A673 (cell line): Measurements from ENCODE around the gene MS4A15. TPM values are rescaled to one million over a fixed set of nuclear protein-coding genes. Genes with fewer than 3 reads are reported as not detected.

Source experiments
- BruUV-seq: library from RNA; stranded (reverse); fragments of 400-500 nt; replicated peaks from 2 replicates; lab custom pipeline; 2021; lab: Mats Ljungman, UMichigan
- CTCF ChIA-PET: fragments of 300-600 bp; sonication (Branson Sonifier 250); formaldehyde crosslinking; loops from one replicate; lab custom pipeline; 2022; ENCODE audit warnings: antibody characterized with exemption; lab: Charles Lee
- POLR2A ChIA-PET: fragments of 300-600 bp; sonication (Branson Sonifier 250); formaldehyde crosslinking; loops from one replicate; lab custom pipeline; 2022; ENCODE audit warnings: antibody characterized with exemption; ENCODE audit not compliant: low non-redundant PET; lab: Charles Lee
- DNase-seq: peaks from one replicate; pipeline ENCODE4 v3.0.0-alpha.2; 2015; ENCODE audit warnings: low spot score
- H3K27ac ChIP-seq: fragments of 200-600 bp; sonication (generic); 2 replicates; pipeline ENCODE4 v1.5.1; 2016; ENCODE audit warnings: mixed run types, low read depth, mild to moderate bottlenecking, mixed read lengths, antibody characterized with exemption, low read length; ENCODE audit not compliant: poor library complexity, severe bottlenecking
- H3K27me3 ChIP-seq: fragments of 200-600 bp; sonication (generic); replicated peaks from 2 replicates; pipeline ENCODE4 v1.6.1; 2017; ENCODE audit warnings: mixed run types, low read depth, mild to moderate bottlenecking, mixed read lengths, antibody characterized with exemption, low read length; ENCODE audit not compliant: insufficient read depth, poor library complexity
- H3K36me3 ChIP-seq: fragments of 200-600 bp; sonication (generic); 2 replicates; pipeline ENCODE4 v1.6.1; 2016; ENCODE audit warnings: mixed run types, mild to moderate bottlenecking, mixed read lengths, antibody characterized with exemption, low read length; ENCODE audit not compliant: insufficient read depth, poor library complexity, severe bottlenecking
- H3K4me1 ChIP-seq: fragments of 200-600 bp; sonication (generic); 2 replicates; pipeline ENCODE4 v1.6.1; 2017; ENCODE audit warnings: mixed run types, mild to moderate bottlenecking, mixed read lengths, antibody characterized with exemption, low read length; ENCODE audit not compliant: insufficient read depth, poor library complexity, severe bottlenecking
- H3K4me3 ChIP-seq: fragments of 200-600 bp; sonication (generic); 2 replicates; pipeline ENCODE4 v1.5.1; 2016; ENCODE audit warnings: low read depth, mixed run types, mild to moderate bottlenecking, mixed read lengths, low read length; ENCODE audit not compliant: poor library complexity, severe bottlenecking
- H3K9me3 ChIP-seq: fragments of 200-600 bp; sonication (generic); 2 replicates; pipeline ENCODE4 v1.6.1; 2016; ENCODE audit warnings: mixed run types, low read depth, mild to moderate bottlenecking, mixed read lengths, antibody characterized with exemption, low read length; ENCODE audit not compliant: poor library complexity, severe bottlenecking
- CTCF ChIP-seq: fragments of 300-800, 200-600 bp; sonication (generic); conservative IDR thresholded peaks from 2 replicates; pipeline ENCODE4 v1.5.1; 2017; ENCODE audit warnings: low read depth, mild to moderate bottlenecking, antibody characterized with exemption, low read length, moderate library complexity, mixed read lengths
- EZH2 ChIP-seq: fragments of 200-600 bp; sonication (generic); IDR thresholded peaks from 2 replicates; pipeline ENCODE4 v1.6.1; 2017; ENCODE audit warnings: borderline replicate concordance, low read depth, mild to moderate bottlenecking, mixed read lengths, antibody characterized with exemption, low read length; ENCODE audit not compliant: poor library complexity, severe bottlenecking
- intact Hi-C: fragments of 100-400 bp; cut with micrococcal nuclease; formaldehyde crosslinking; loops from one replicate; pipeline ENCODE4 v1.10.0; 2022; ENCODE audit not compliant: unreplicated experiment
- total RNA-seq: library from RNA; stranded (reverse); gene quantifications from 2 replicates; pipeline ENCODE4 v1.2.3, GENCODE V29; 2021

MS4A15 gene
- total RNA-seq, 1 experiment from 2014 or later, result not detected

GRCh38 chr11:60764879-60765278 is 8.2 kb downstream of the MS4A15 start:
- H3K36me3 ChIP-seq, result no peaks in the 10 kb centered on the region
- TF ChIP-seq CTCF (no peak), EZH2 (no peak)
- no peak overlapping the region for H3K4me3 ChIP-seq
- H3K4me1 ChIP-seq, result no peaks in the 10 kb centered on the region
- no peak overlapping the region for H3K27ac ChIP-seq
- H3K27me3 ChIP-seq, result no peaks in the 10 kb centered on the region
- no TSS peak for BruUV-seq
- ChIA-PET POLR2A (no interaction called here), CTCF (interaction anchor here (0.6 kb wide), 1 partner anchor 11 kb away, joined by 3 read pairs; no protein-coding TSS in a partner anchor)
- no peak for DNase-seq
- H3K9me3 ChIP-seq, result no peaks in the 10 kb centered on the region
- intact Hi-C loops, result no loop called here

- no peak for DNase-seq
- Histone ChIP-seq H3K27me3 (no peaks in the 10 kb centered on the region), H3K9me3 (no peaks in the 10 kb centered on the region), H3K27ac (no peak overlapping the region), H3K36me3 (no peaks in the 10 kb centered on the region), H3K4me3 (no peak overlapping the region), H3K4me1 (no peaks in the 10 kb centered on the region)
- CTCF ChIA-PET, result interaction anchor here (0.6 to 1.5 kb wide), 3 partner anchors 10 to 344 kb away, joined by 3 to 7 read pairs (median 3); no protein-coding TSS in a partner anchor
- intact Hi-C loops, result no loop called here
- no peak for TF ChIP-seq CTCF
- TF ChIP-seq EZH2, result no peak
- no TSS peak for BruUV-seq
- POLR2A ChIA-PET, result no interaction called here
Observed at GRCh38 chr11:60765355-60765754, 8.7 kb downstream of the MS4A15 start.

GRCh38 chr11:60766547-60766946 is 9.9 kb downstream of the MS4A15 start:
- intact Hi-C loops, result no loop called here
- ChIA-PET POLR2A (no interaction called here), CTCF (interaction anchor here (1.5 kb wide), 1 partner anchor 9 kb away, joined by 7 read pairs; no protein-coding TSS in a partner anchor)
- no TSS peak for BruUV-seq
- Histone ChIP-seq H3K27ac (no peak overlapping the region), H3K4me1 (no peaks in the 10 kb centered on the region), H3K4me3 (no peak overlapping the region), H3K9me3 (no peaks in the 10 kb centered on the region), H3K36me3 (no peaks in the 10 kb centered on the region), H3K27me3 (no peaks in the 10 kb centered on the region)
- no peak for TF ChIP-seq CTCF
- TF ChIP-seq EZH2, result no peak
- DNase-seq, result no peak
